H9 (cell line): ENCODE data around the gene NEIL1. TPM values are rescaled to one million over a fixed set of nuclear protein-coding genes. Genes with fewer than 3 reads are reported as not detected.

Source experiments
- DNase-seq: peaks from one replicate; pipeline ENCODE4 v3.0.0-alpha.2; 2017
- H2AFZ ChIP-seq: one replicate; pipeline ENCODE4 v1.6.1; 2013; ENCODE audit warnings: mild to moderate bottlenecking, low read length, control low read depth, moderate library complexity
- H2AK5ac ChIP-seq: 2 replicates; pipeline ENCODE4 v1.6.1; 2013; ENCODE audit warnings: low read length, control low read depth, mixed read lengths; ENCODE audit not compliant: insufficient read length
- H2BK120ac ChIP-seq: one replicate; pipeline ENCODE4 v1.6.1; 2013; ENCODE audit warnings: low read depth, mild to moderate bottlenecking, low read length, control low read depth, inconsistent platforms; ENCODE audit not compliant: poor library complexity, severe bottlenecking
- H2BK12ac ChIP-seq: 2 replicates; pipeline ENCODE4 v1.6.1; 2013; ENCODE audit warnings: low read length, control low read depth, mixed read lengths, low read depth; ENCODE audit not compliant: insufficient read length
- H2BK15ac ChIP-seq: 2 replicates; pipeline ENCODE4 v1.6.1; 2013; ENCODE audit warnings: low read depth, low read length, control low read depth
- H2BK20ac ChIP-seq: one replicate; pipeline ENCODE4 v1.6.1; 2013; ENCODE audit warnings: low read depth, mild to moderate bottlenecking, low read length, control low read depth, inconsistent platforms; ENCODE audit not compliant: poor library complexity, severe bottlenecking
- H2BK5ac ChIP-seq: 2 replicates; pipeline ENCODE4 v1.6.1; 2013; ENCODE audit warnings: low read length, control low read depth, mixed read lengths; ENCODE audit not compliant: insufficient read length
- H3K14ac ChIP-seq: 2 replicates; pipeline ENCODE4 v1.6.1; 2013; ENCODE audit warnings: low read length, control low read depth; ENCODE audit not compliant: insufficient read depth
- H3K18ac ChIP-seq: 2 replicates; pipeline ENCODE4 v1.6.1; 2013; ENCODE audit warnings: low read depth, mild to moderate bottlenecking, mixed read lengths, low read length, control low read depth; ENCODE audit not compliant: insufficient read length
- H3K23ac ChIP-seq: 2 replicates; pipeline ENCODE4 v1.6.1; 2013; ENCODE audit warnings: low read length, control low read depth, mixed read lengths, low read depth; ENCODE audit not compliant: insufficient read length
- H3K23me2 ChIP-seq: 2 replicates; pipeline ENCODE4 v1.6.1; 2013; ENCODE audit warnings: low read depth, mild to moderate bottlenecking, mixed read lengths, low read length, control low read depth; ENCODE audit not compliant: insufficient read length, poor library complexity, severe bottlenecking
- H3K27ac ChIP-seq: 2 replicates; pipeline ENCODE4 v1.5.1; 2013; ENCODE audit warnings: low read length, control low read depth, mixed read lengths, low read depth; ENCODE audit not compliant: insufficient read length
- H3K27me3 ChIP-seq: 2 replicates; pipeline ENCODE4 v1.6.1; 2013; ENCODE audit warnings: low read length, control low read depth, inconsistent platforms; ENCODE audit not compliant: insufficient read depth
- H3K4ac ChIP-seq: 2 replicates; pipeline ENCODE4 v1.6.1; 2013; ENCODE audit warnings: low read depth, mild to moderate bottlenecking, control low read depth, inconsistent platforms, low read length, moderate library complexity
- H3K4me1 ChIP-seq: 2 replicates; pipeline ENCODE4 v1.6.1; 2013; ENCODE audit warnings: low read length, control low read depth, inconsistent platforms; ENCODE audit not compliant: insufficient read depth
- H3K4me2 ChIP-seq: 2 replicates; pipeline ENCODE4 v1.6.1; 2013; ENCODE audit warnings: low read length, control low read depth, mixed read lengths; ENCODE audit not compliant: insufficient read length, insufficient read depth
- H3K56ac ChIP-seq: 2 replicates; pipeline ENCODE4 v1.6.1; 2013; ENCODE audit warnings: low read depth, mild to moderate bottlenecking, mixed read lengths, low read length, control low read depth; ENCODE audit not compliant: insufficient read length
- H3K79me1 ChIP-seq: 2 replicates; pipeline ENCODE4 v1.6.1; 2013; ENCODE audit warnings: low read depth, mild to moderate bottlenecking, moderate library complexity, low read length, control low read depth, inconsistent platforms; ENCODE audit not compliant: insufficient read depth, poor library complexity, severe bottlenecking
- H3K79me2 ChIP-seq: 2 replicates; pipeline ENCODE4 v1.6.1; 2013; ENCODE audit warnings: low read length, control low read depth, inconsistent platforms; ENCODE audit not compliant: insufficient read depth
- H3K9ac ChIP-seq: 2 replicates; pipeline ENCODE4 v1.6.1; 2013; ENCODE audit warnings: low read length, control low read depth, mixed read lengths; ENCODE audit not compliant: insufficient read length; ENCODE audit errors: extremely low read depth
- H3K9me3 ChIP-seq: one replicate; pipeline ENCODE4 v1.6.1; 2013; ENCODE audit warnings: low read depth, low read length, inconsistent platforms; ENCODE audit not compliant: control insufficient read depth
- H3T11ph ChIP-seq: one replicate; pipeline ENCODE4 v1.6.1; 2013; ENCODE audit warnings: mild to moderate bottlenecking, low read length, control low read depth, inconsistent platforms
- H4K20me1 ChIP-seq: one replicate; pipeline ENCODE4 v1.6.1; 2013; ENCODE audit not compliant: control insufficient read depth, insufficient read length, insufficient read depth
- H4K5ac ChIP-seq: 2 replicates; pipeline ENCODE4 v1.6.1; 2013; ENCODE audit warnings: low read depth, mild to moderate bottlenecking, mixed read lengths, low read length, control low read depth; ENCODE audit not compliant: insufficient read length
- H4K8ac ChIP-seq: replicated peaks from 2 replicates; pipeline ENCODE4 v1.6.1; 2013; ENCODE audit warnings: low read length, control low read depth, mixed read lengths, low read depth; ENCODE audit not compliant: insufficient read length
- H4K91ac ChIP-seq: 2 replicates; pipeline ENCODE4 v1.6.1; 2013; ENCODE audit warnings: low read depth, mild to moderate bottlenecking, moderate library complexity, mixed read lengths, low read length, control low read depth; ENCODE audit not compliant: insufficient read length
- H3K27ac Mint-ChIP-seq, 3 experiments: 2 replicates in 2 of 3; 3 replicates in 1 of 3; pipeline ENCODE4 v1.8.0; 2020 to 2021; ENCODE audit warnings: mixed read lengths in 3 of 3, mild to moderate bottlenecking in 1 of 3, moderate library complexity in 1 of 3
- H3K27me3 Mint-ChIP-seq: 2 replicates; pipeline ENCODE4 v1.8.0; 2021; ENCODE audit warnings: low read depth, mild to moderate bottlenecking, moderate library complexity, mixed read lengths
- H3K36me3 Mint-ChIP-seq, 3 experiments: 2 replicates in 2 of 3; 3 replicates in 1 of 3; pipeline ENCODE4 v1.8.0; 2020 to 2021; ENCODE audit warnings: low read depth in 3 of 3, mixed read lengths in 3 of 3; ENCODE audit not compliant: insufficient read depth in 1 of 3
- H3K4me1 Mint-ChIP-seq, 2 experiments: 2 replicates each; pipeline ENCODE4 v1.8.0; 2020; ENCODE audit warnings: mixed read lengths in 2 of 2
- H3K4me3 Mint-ChIP-seq, 2 experiments: 2 replicates in 1 of 2; 3 replicates in 1 of 2; pipeline ENCODE4 v1.8.0; 2020 to 2021; ENCODE audit warnings: mild to moderate bottlenecking in 2 of 2, mixed read lengths in 2 of 2, moderate library complexity in 1 of 2
- H3K9me3 Mint-ChIP-seq, 2 experiments: 2 replicates in 1 of 2; 3 replicates in 1 of 2; pipeline ENCODE4 v1.8.0; 2020; ENCODE audit warnings: mild to moderate bottlenecking in 2 of 2, mixed read lengths in 2 of 2, moderate library complexity in 1 of 2
- WGBS: extraction: QIAGEN DNeasy Blood & Tissue Kit; methylation state at CpG from one replicate; pipeline ENCODE4 v1.1.7; 2013; ENCODE audit warnings: missing lambda C conversion rate, low lambda C conversion rate, mixed read lengths; ENCODE audit not compliant: insufficient read length; ENCODE audit errors: extremely low coverage; 5-methylcytosine and 5-hydroxymethylcytosine counted together
- total RNA-seq: library from RNA; stranded (reverse); gene quantifications from 2 replicates; pipeline ENCODE4 v1.2.1, GENCODE V29; 2021
- TF ChIP-seq, protein P1 (sequence below): fragments of 200-600 bp; sonication (generic); conservative IDR thresholded peaks from 3 replicates; pipeline ENCODE4 v1.8.0; 2021; ENCODE audit warnings: antibody characterized with exemption, mild to moderate bottlenecking

Gene NEIL1
- total RNA-seq, 1 experiment from 2014 or later: 16.5 TPM

DNA sequence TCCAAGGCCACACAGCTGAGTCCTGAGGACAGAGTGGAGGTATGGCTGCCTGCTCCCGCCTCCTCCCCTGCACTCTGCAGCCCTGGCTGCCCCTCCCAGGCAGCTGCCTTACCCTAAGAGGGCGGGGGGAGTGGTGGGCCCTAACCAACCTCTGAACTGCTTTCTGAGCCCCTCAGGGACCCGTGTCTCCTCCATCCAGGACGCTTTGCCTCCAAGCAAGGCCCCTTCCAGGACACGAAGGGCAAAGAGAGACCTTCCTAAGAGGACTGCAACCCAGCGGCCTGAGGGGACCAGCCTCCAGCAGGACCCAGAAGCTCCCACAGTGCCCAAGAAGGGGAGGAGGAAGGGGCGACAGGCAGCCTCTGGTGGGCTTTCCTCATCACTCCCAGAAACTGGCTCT lies 7.6 kb downstream of the NEIL1 start:
- Histone ChIP-seq H3K18ac (no peak overlapping the region), H3K4me2 (no peak overlapping the region), H4K5ac (no peak overlapping the region), H2AK5ac (no peak overlapping the region), H3K27me3 (no peaks in the 10 kb centered on the region), H3K56ac (no peak overlapping the region), H3K23me2 (no peaks in the 10 kb centered on the region), H3K14ac (no peak overlapping the region), H3T11ph (no peak overlapping the region), H4K8ac (no peak overlapping the region), H3K4me1 (no peaks in the 10 kb centered on the region), H4K20me1 (no peaks in the 10 kb centered on the region), H2BK5ac (no peak overlapping the region), H4K91ac (no peak overlapping the region), H2BK15ac (no peak overlapping the region), H3K9ac (no peak overlapping the region), H3K4ac (no peak overlapping the region), H2BK20ac (no peak overlapping the region), H3K79me1 (no peaks in the 10 kb centered on the region), H3K23ac (no peak overlapping the region), H3K79me2 (no peaks in the 10 kb centered on the region), H3K27ac (no peak overlapping the region), H3K9me3 (no peaks in the 10 kb centered on the region), H2BK120ac (no peak overlapping the region), H2AFZ (no peak overlapping the region), H2BK12ac (no peak overlapping the region)
- WGBS: no CpG with 5 or more reads among the region's 7 CpGs
- Mint-ChIP-seq H3K27me3 (peaks cover 4% of the 10 kb centered on the region), H3K27ac (no peak overlapping the region), H3K4me1 (no peaks in the 10 kb centered on the region; a peak in 1 of 4 replicates), H3K9me3 (no peaks in the 10 kb centered on the region), H3K36me3 (peaks cover 12 to 22% (median 18%) of the 10 kb centered on the region in 3 experiments), H3K4me3 (no peak overlapping the region)
- TF ChIP-seq, protein P1, sequence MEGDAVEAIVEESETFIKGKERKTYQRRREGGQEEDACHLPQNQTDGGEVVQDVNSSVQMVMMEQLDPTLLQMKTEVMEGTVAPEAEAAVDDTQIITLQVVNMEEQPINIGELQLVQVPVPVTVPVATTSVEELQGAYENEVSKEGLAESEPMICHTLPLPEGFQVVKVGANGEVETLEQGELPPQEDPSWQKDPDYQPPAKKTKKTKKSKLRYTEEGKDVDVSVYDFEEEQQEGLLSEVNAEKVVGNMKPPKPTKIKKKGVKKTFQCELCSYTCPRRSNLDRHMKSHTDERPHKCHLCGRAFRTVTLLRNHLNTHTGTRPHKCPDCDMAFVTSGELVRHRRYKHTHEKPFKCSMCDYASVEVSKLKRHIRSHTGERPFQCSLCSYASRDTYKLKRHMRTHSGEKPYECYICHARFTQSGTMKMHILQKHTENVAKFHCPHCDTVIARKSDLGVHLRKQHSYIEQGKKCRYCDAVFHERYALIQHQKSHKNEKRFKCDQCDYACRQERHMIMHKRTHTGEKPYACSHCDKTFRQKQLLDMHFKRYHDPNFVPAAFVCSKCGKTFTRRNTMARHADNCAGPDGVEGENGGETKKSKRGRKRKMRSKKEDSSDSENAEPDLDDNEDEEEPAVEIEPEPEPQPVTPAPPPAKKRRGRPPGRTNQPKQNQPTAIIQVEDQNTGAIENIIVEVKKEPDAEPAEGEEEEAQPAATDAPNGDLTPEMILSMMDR: no peak
- DNase-seq: no peak
